DMS 273 treated with DMSO at 0.1 percent for 48 hours (cell line): ENCODE results near the gene ANKFN1.

Source experiments
- DNase-seq: peaks from one replicate; lab custom pipeline; 2025; lab: John Stamatoyannopoulos, UW

The ANKFN1 gene

GRCh38 chr17:56510554-56511342 lies 357.5 kb downstream of the ANKFN1 start:
- DNase-seq, result no peak

- DNase-seq, result no peak
These were observed 361.0 kb downstream of the ANKFN1 start for GRCh38 chr17:56514264-56514663.

- DNase-seq, result no peak
These were observed 361.6 kb downstream of the ANKFN1 start for GRCh38 chr17:56514899-56515298.

DNA sequence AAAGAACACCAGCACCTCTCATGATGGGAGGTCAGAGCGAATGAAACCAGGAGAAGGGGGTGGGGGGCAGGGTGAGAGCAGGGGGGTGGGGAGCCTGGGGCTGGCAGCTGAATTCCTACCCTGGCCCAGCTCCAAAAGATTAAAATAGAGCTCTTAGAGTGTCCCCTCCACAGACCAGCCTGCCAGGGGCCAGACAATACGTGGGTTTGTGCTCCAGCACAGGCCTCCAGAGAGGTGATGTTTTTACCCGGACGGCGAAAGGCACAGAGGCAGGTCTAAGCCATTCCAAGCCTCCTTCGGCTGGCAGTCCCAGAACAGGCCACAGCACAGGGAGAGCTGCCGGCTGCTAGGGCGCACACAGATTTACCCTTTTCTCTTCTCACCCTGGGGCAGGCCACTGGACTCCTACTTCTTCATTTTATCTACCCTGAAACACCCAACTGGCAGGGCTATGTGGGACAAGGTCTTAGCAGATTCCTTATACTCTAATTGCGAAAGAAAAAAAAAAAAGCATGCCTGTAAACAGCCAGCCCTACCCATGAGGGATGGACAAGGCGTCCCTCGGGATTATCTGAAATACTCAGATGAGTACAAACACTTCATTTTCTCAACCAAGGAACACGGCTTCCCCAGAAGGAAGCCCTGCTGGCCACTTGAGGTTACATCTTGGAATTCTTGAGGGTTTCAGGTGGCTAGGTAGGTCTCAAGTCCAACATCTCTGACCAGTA lies 368.3 kb downstream of the ANKFN1 start:
- no peak for DNase-seq

DNA sequence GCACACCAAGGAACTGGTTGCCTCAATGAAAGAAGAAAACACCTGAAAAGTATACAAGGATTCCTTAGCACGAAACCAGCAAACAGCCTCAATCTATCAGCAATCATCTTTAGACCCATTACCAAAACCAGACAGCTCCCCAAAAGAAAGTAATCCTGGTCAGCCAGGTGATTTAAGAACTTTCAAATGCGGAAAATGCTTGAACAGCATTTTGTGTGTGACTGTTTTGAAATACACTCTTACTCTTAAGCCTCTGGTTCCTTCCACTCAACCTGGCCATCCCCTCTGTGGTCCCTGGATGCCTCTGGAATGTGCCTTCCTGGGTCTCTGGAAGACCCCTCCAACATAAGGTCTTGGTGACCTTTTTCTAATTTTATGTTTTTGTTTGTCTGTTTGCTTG lies 369.8 kb downstream of the ANKFN1 start:
- no peak for DNase-seq

DNA sequence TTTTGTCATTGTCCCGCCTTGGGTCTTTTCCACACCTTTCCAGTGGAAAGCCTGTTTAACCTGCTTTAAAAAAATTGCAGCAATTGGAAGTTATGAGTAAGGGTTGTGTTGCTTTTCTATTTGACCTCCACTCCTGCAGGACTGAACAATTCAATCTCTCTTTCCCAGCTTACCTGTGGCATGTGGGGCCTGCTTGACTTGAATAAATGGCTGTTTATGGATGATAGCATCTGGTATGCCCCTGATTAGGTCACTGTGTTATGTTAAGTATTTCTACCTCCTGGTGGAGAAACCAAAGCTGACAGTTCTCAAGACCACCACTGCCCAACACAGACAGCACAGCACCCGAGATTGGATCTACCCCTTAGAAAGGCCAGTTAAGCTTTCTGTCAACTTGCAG lies 375.4 kb downstream of the ANKFN1 start:
- no peak for DNase-seq

- no peak for DNase-seq
These were observed 379.7 kb downstream of the ANKFN1 start for GRCh38 chr17:56532926-56533325.

DNA sequence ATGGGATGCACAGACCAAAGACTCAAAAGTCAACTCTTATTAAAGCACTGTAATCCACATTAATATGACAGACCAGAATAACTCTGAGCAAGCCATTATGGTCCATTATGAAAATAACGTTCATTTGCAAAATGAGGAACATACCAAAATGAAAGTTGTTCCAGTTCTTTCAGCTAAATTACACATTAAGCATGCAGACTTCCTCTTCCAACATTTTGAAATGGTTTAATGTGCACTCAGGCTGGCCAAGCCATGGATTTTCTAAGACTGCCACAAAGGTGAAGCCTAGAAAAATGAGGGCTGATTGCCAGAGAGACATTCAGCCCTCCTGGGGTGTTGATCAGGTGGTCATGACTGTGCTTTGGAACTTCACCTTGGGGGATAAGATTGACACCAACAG lies 383.5 kb downstream of the ANKFN1 start:
- DNase-seq, result no peak

- DNase-seq, result no peak
These were observed 387.6 kb downstream of the ANKFN1 start for GRCh38 chr17:56540836-56541235.

GRCh38 chr17:56543280-56543679 lies 390.0 kb downstream of the ANKFN1 start:
- no peak for DNase-seq

GRCh38 chr17:56545106-56545505 lies 391.8 kb downstream of the ANKFN1 start:
- DNase-seq, result no peak

GRCh38 chr17:56545930-56546329 lies 392.7 kb downstream of the ANKFN1 start:
- no peak for DNase-seq

- no peak for DNase-seq
These were observed 395.4 kb downstream of the ANKFN1 start for GRCh38 chr17:56548661-56549060.

DNA sequence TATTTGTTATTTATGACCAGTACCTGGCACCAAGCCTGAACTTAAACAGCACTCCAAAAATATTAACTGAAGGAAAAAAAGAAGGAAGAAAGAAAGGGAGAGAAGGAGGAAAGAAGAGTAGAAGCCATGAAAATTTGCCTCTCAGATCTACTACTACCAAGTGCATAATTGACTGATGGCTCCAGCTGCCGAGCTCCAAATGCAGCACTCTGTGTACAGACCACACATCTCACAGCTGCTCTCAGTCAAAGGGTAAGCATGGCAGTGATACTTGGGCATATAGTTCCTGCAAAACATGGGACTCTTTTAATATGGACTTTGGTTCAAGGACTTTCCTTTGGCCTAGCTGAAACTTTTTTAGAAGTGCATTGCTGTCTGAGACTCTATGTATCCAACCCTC lies 396.2 kb downstream of the ANKFN1 start:
- no peak for DNase-seq

- DNase-seq, result no peak
These were observed 404.4 kb downstream of the ANKFN1 start for GRCh38 chr17:56557682-56558081.

- no peak for DNase-seq
These were observed 404.8 kb downstream of the ANKFN1 start for GRCh38 chr17:56558088-56558487.
